HL-60 (cell line): Measurements from ENCODE around the gene WTAP.
"Not testable (repeated sequence)": the region's sequence is repeated elsewhere in the genome, so short reads cannot be mapped to it uniquely, and the experiment has no call there.

ENCODE experiments used
- DNase-seq, 2 experiments: peaks; one replicate each; pipeline ENCODE4 v3.0.0-alpha.2; 2010 to 2020; ENCODE audit warnings: low read depth in 1 of 2, low spot score in 1 of 2
- H3K27ac ChIP-seq: fragments of 250-450 bp; sonication (Bioruptor Pico); replicated peaks from 2 replicates; pipeline ENCODE4 v1.5.1; 2020; ENCODE audit warnings: mild to moderate bottlenecking, moderate library complexity
- H3K27me3 ChIP-seq: fragments of 250-450 bp; sonication (Bioruptor Pico); 2 replicates; pipeline ENCODE4 v1.5.1; 2021; ENCODE audit warnings: mild to moderate bottlenecking, moderate library complexity; ENCODE audit not compliant: insufficient read depth, poor library complexity, severe bottlenecking
- H3K4me3 ChIP-seq: replicated peaks from 2 replicates; pipeline ENCODE4 v1.5.1; 2011; ENCODE audit warnings: mild to moderate bottlenecking, control low read depth, low read length; ENCODE audit not compliant: insufficient read depth
- GABPA ChIP-seq: IDR thresholded peaks from 2 replicates; pipeline ENCODE4 v1.6.1; 2012; ENCODE audit warnings: low read depth
- POLR2AphosphoS5 ChIP-seq: IDR thresholded peaks from 2 replicates; pipeline ENCODE4 v1.6.1; 2012; ENCODE audit warnings: low read depth
- SPI1 ChIP-seq: IDR thresholded peaks from 2 replicates; pipeline ENCODE4 v1.6.1; 2012; ENCODE audit warnings: low read depth, mild to moderate bottlenecking, borderline replicate concordance
- TF ChIP-seq, protein P1 (sequence below): IDR thresholded peaks from 2 replicates; pipeline ENCODE4 v1.6.1; 2012; ENCODE audit warnings: low read depth; ENCODE audit not compliant: insufficient replicate concordance
- TF ChIP-seq, protein P2 (sequence below): IDR thresholded peaks from one replicate; pipeline ENCODE4 v1.5.1; 2011; ENCODE audit warnings: low read length, control low read depth, inconsistent platforms; ENCODE audit not compliant: insufficient read depth

Gene WTAP

DNA sequence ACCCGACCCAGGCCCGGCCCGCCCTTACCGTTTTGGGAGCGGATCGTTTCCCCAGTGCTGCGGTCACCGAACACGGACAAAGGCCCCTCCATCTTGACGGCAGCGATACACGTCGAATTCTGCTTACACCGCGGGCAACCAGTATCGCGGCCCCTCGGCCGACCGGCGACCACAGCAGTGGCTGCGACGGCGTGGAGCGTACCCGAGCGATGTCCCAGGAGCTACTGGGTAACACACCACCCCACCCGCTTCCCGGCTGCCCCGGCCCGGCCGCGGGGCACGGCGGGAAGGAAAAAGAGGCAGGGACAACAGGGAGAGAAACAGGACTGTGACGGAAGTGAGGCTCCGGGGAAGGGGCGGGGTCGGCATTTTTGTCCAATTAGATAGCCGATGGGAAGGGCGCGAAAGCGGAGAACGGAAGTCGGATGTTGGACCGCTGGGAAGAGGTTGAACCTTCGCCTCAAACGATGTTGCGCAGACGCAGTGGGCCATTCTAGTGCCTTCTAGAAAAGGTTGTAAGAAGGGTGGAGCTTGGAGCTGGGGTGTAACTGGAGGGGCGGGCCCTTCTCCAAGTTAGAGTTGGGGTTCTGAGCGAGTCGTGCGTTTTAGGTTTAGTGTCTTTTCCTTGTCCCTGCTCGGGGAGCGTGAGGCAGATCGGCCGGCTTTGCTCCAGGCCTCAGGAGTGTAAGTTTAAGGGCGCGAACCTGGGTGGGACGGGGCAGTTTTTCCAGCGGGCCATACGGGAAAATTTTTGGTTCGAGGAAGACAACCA, 62.3 kb downstream of the WTAP start, which contains the start of gene TCP1:
Gene TCP1 (minus strand): TSS at position 226 of the 772 bp plus-strand sequence. CDS start 134 bp downstream, at position 92.
- TF ChIP-seq, protein P1, sequence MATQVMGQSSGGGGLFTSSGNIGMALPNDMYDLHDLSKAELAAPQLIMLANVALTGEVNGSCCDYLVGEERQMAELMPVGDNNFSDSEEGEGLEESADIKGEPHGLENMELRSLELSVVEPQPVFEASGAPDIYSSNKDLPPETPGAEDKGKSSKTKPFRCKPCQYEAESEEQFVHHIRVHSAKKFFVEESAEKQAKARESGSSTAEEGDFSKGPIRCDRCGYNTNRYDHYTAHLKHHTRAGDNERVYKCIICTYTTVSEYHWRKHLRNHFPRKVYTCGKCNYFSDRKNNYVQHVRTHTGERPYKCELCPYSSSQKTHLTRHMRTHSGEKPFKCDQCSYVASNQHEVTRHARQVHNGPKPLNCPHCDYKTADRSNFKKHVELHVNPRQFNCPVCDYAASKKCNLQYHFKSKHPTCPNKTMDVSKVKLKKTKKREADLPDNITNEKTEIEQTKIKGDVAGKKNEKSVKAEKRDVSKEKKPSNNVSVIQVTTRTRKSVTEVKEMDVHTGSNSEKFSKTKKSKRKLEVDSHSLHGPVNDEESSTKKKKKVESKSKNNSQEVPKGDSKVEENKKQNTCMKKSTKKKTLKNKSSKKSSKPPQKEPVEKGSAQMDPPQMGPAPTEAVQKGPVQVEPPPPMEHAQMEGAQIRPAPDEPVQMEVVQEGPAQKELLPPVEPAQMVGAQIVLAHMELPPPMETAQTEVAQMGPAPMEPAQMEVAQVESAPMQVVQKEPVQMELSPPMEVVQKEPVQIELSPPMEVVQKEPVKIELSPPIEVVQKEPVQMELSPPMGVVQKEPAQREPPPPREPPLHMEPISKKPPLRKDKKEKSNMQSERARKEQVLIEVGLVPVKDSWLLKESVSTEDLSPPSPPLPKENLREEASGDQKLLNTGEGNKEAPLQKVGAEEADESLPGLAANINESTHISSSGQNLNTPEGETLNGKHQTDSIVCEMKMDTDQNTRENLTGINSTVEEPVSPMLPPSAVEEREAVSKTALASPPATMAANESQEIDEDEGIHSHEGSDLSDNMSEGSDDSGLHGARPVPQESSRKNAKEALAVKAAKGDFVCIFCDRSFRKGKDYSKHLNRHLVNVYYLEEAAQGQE, result no peak
- TF ChIP-seq POLR2AphosphoS5 (peak; percentile 75), SPI1 (peak; percentile 78; the same call in 1 of the 2 replicates), GABPA (peak; percentile 84)
- TF ChIP-seq, protein P2, sequence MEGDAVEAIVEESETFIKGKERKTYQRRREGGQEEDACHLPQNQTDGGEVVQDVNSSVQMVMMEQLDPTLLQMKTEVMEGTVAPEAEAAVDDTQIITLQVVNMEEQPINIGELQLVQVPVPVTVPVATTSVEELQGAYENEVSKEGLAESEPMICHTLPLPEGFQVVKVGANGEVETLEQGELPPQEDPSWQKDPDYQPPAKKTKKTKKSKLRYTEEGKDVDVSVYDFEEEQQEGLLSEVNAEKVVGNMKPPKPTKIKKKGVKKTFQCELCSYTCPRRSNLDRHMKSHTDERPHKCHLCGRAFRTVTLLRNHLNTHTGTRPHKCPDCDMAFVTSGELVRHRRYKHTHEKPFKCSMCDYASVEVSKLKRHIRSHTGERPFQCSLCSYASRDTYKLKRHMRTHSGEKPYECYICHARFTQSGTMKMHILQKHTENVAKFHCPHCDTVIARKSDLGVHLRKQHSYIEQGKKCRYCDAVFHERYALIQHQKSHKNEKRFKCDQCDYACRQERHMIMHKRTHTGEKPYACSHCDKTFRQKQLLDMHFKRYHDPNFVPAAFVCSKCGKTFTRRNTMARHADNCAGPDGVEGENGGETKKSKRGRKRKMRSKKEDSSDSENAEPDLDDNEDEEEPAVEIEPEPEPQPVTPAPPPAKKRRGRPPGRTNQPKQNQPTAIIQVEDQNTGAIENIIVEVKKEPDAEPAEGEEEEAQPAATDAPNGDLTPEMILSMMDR, result no peak
- H3K27me3 ChIP-seq, result no peaks in the 10 kb centered on the region
- peak; percentile 98 to 100 for DNase-seq

DNA sequence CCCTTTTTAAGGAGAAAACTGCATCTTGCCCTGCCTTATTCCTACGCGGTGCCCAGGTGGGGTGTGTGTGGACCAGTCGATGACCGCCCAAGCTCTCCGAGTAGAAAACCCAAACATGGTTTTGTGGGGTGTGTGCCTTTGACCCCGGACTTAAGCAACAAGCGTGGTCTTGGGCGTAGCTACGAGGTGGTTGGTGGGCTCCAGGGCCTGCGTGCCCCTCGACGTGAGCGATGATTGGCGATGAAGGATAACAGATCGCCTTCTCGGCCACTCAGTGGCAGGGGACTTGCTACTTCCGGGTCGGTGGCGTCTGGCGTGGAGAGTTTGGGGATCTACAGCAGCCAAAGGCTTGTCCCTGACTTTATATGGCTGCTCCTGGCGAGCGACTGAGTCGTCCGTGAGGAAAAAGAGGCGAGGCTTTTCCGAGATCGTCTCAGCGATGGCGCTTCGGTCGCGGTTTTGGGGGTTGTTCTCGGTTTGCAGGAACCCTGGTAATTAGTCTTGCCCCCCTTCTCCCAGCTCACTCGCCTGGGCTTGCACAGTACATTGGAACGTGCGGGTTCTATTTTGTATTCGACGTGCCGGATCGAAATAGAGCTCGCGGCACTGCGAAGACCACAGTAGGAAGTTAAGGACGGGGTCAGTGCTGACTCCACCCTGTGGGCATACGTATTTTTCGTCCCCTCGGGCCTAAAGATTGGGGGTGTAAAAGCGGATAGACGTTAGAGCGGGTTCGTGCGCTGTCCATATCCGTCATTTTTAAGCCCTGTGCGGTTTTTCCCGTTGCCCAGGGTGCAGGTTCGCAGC, 63.0 kb downstream of the WTAP start, which contains the start of gene MRPL18:
Gene MRPL18 (plus strand): TSS at position 319 of the 807 bp plus-strand sequence. CDS start 121 bp downstream, at position 440.
- TF ChIP-seq SPI1 (no peak), POLR2AphosphoS5 (peak; percentile 52; the same call in 1 of the 2 replicates)
- TF ChIP-seq, protein P1, result peak; percentile 61
- H3K27me3 ChIP-seq, result no peaks in the 10 kb centered on the region
- DNase-seq, result peak; percentile 87 to 96
- peak within 1 kb of the TSS; percentile 87 for H3K27ac ChIP-seq
- H3K4me3 ChIP-seq, result peak within 1 kb of the TSS; percentile 91

More for the DNA sequence above, 62.3 kb downstream of the WTAP start, which contains the start of gene TCP1:
- H3K4me3 ChIP-seq, result peak within 1 kb of the TSS; percentile 91
- peak within 1 kb of the TSS; percentile 87 for H3K27ac ChIP-seq

DNA sequence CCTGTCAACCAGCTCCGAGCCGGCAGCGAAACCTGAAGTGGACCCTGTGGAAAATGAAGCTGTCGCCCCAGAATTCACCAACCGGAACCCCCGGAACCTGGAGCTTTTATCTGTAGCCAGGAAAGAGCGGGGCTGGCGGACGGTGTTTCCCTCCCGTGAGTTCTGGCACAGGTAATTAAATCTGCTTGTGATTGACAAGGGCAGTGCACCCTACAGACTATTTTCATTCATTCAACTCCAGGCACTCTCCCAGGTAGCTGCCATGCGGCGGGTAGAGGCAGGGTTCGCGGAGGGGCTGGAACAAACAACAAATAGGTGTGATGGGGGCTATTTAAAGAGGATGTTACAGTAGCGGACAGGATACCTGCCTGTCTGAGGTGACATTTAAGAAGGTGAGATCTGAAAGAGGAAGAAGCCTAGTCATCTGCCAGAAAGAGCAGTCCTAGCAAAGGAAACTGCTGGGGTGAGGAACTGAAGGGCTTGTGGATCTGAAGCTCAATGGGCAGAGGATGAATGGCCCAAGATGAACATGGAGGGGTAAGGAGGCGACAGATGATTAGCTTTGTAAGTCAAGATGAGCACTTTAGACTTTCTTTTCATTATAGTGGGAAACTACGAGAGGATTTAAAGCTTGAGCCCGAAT, 63.8 kb downstream of the WTAP start:
- Histone ChIP-seq H3K27me3 (no peaks in the 10 kb centered on the region), H3K27ac (peak overlapping the region; percentile 87), H3K4me3 (peak overlapping the region; percentile 87)
- TF ChIP-seq POLR2AphosphoS5 (no peak), SPI1 (peak; percentile 67; the same call in 1 of the 2 replicates), GABPA (no peak)
- TF ChIP-seq, protein P1, result no peak
- TF ChIP-seq, protein P2, result no peak
- DNase-seq, result peak in 1 of 2 experiments; percentile 53

DNA sequence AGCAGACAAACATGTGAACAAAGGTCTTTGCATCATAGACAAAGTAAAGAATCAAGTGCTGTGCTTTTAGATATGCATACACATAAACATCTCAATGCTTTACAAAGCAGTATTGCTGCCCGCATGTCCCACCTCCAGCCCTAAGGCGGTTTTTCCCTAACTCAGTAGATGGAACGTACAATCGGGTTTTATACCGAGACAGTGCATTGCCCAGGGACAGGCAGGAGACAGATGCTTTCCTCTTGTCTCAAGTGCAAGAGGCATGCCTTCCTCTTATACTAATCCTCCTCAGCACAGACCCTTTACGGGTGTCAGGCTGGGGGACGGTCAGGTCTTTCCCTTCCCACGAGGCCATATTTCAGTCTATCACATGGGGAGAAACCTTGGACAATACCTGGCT, 67.7 kb downstream of the WTAP start:
- not testable (repeated sequence) for H3K4me3 ChIP-seq, DNase-seq, H3K27me3 ChIP-seq, H3K27ac ChIP-seq
